HCT116 (cell line): ENCODE data around the gene ERICH6B. TPM values are rescaled to one million over a fixed set of nuclear protein-coding genes. Genes with fewer than 3 reads are reported as not detected.

Experiments
- ATAC-seq: fragments of 200-7000 bp; cut with Tn5 transposase; 2 replicates; pipeline ENCODE4 v1.9.1; 2020; ENCODE audit warnings: mild to moderate bottlenecking, moderate library complexity
- BruUV-seq: library from RNA; stranded (reverse); fragments of 400-500 nt; replicated peaks from 2 replicates; lab custom pipeline; 2021; lab: Mats Ljungman, UMichigan
- CTCF ChIA-PET: fragments of 300-600 bp; sonication (Branson Sonifier 250); formaldehyde crosslinking; loops from one replicate; lab custom pipeline; 2021; ENCODE audit warnings: antibody characterized with exemption; lab: Charles Lee
- POLR2A ChIA-PET: fragments of 300-600, 350-600 bp; sonication (Branson Sonifier 250); formaldehyde crosslinking; loops from one replicate; lab custom pipeline; 2021; ENCODE audit warnings: antibody characterized with exemption; lab: Charles Lee
- RAD21 ChIA-PET, 2 experiments: fragments of 300-600 bp; sonication (Branson Sonifier 250); formaldehyde crosslinking; loops; one replicate each; lab custom pipeline; 2023; ENCODE audit warnings: low total read pairs in 2 of 2; ENCODE audit not compliant: uncharacterized antibody in 2 of 2, unreplicated experiment in 2 of 2, low non-redundant PET in 1 of 2; lab: Charles Lee
- DNase-seq: peaks from one replicate; pipeline ENCODE4 v3.0.0-alpha.2; 2010; ENCODE audit warnings: low read depth, low spot score
- H2AFZ ChIP-seq: fragments of 200-600 bp; shearing (Covaris generic), sonication (generic); 2 replicates; pipeline ENCODE4 v1.6.1; 2017; ENCODE audit warnings: low read depth, mixed run types, mixed read lengths, antibody characterized with exemption, low read length; ENCODE audit not compliant: poor library complexity, severe bottlenecking
- H3K27ac ChIP-seq: 2 replicates; pipeline ENCODE4 v1.5.1; 2012; ENCODE audit warnings: low read depth, low read length
- H3K27me3 ChIP-seq: fragments of 200-600 bp; sonication (generic); 2 replicates; pipeline ENCODE4 v1.6.1; 2016; ENCODE audit warnings: mixed run types, low read length, mixed read lengths; ENCODE audit not compliant: insufficient read depth
- H3K36me3 ChIP-seq, 2 experiments: fragments of 200-500 bp in 1 of 2; fragments of 200-600 bp in 1 of 2; sonication (Bioruptor generic) in 1 of 2; sonication (generic) in 1 of 2; 2 replicates each; pipeline versions ENCODE4 v1.5.1 to v1.6.1; 2014 to 2016; ENCODE audit warnings: low read length in 2 of 2, inconsistent platforms in 1 of 2, mixed read lengths in 1 of 2, mixed run types in 1 of 2; ENCODE audit not compliant: insufficient read depth in 2 of 2, control insufficient read depth in 1 of 2
- H3K4me1 ChIP-seq, 2 experiments: fragments of 200-600 bp in 1 of 2; sonication (generic) in 1 of 2; 2 replicates each; pipeline versions ENCODE4 v1.5.1 to v1.6.1; 2012 to 2017; ENCODE audit warnings: low read length in 2 of 2, inconsistent platforms in 1 of 2, mild to moderate bottlenecking in 1 of 2, mixed read lengths in 1 of 2, mixed run types in 1 of 2, moderate library complexity in 1 of 2; ENCODE audit not compliant: insufficient read depth in 2 of 2, control insufficient read depth in 1 of 2
- H3K4me2 ChIP-seq: fragments of 200-600 bp; sonication (generic); 2 replicates; pipeline ENCODE4 v1.6.1; 2017; ENCODE audit warnings: mixed run types, low read length, mixed read lengths
- H3K4me3 ChIP-seq, 2 experiments: fragments of 200-600 bp in 1 of 2; sonication (generic) in 1 of 2; replicated peaks in 1 of 2; 2 replicates each; pipeline ENCODE4 v1.5.1; 2011 to 2016; ENCODE audit warnings: low read length in 2 of 2, control low read depth in 1 of 2, low read depth in 1 of 2, mild to moderate bottlenecking in 1 of 2, mixed read lengths in 1 of 2, mixed run types in 1 of 2
- H3K79me2 ChIP-seq: fragments of 200-600 bp; sonication (generic); 2 replicates; pipeline ENCODE4 v1.6.1; 2017; ENCODE audit warnings: mild to moderate bottlenecking, mixed run types, low read length, moderate library complexity, mixed read lengths; ENCODE audit not compliant: insufficient read depth
- H3K9ac ChIP-seq: fragments of 200-600 bp; sonication (generic); 2 replicates; pipeline ENCODE4 v1.6.1; 2016; ENCODE audit warnings: low read length, mixed read lengths
- H3K9me2 ChIP-seq: fragments of 200-600 bp; sonication (generic), shearing (Covaris generic); 2 replicates; pipeline ENCODE4 v1.6.1; 2017; ENCODE audit warnings: mixed run types, mild to moderate bottlenecking, moderate library complexity; ENCODE audit not compliant: insufficient read depth
- H3K9me3 ChIP-seq, 2 experiments: fragments of 200-500 bp in 1 of 2; fragments of 200-600 bp in 1 of 2; sonication (Bioruptor generic) in 1 of 2; sonication (generic) in 1 of 2; 2 replicates each; pipeline ENCODE4 v1.6.1; 2014 to 2017; ENCODE audit warnings: low read length in 2 of 2, mixed read lengths in 2 of 2, inconsistent platforms in 1 of 2, low read depth in 1 of 2, mild to moderate bottlenecking in 1 of 2, mixed run types in 1 of 2, moderate library complexity in 1 of 2; ENCODE audit not compliant: control insufficient read depth in 1 of 2, insufficient read depth in 1 of 2
- H4K20me1 ChIP-seq: fragments of 200-600 bp; sonication (generic), shearing (Covaris generic); 2 replicates; pipeline ENCODE4 v1.6.1; 2017; ENCODE audit warnings: mixed run types, mild to moderate bottlenecking, moderate library complexity; ENCODE audit not compliant: insufficient read depth
- CBX3 ChIP-seq: IDR thresholded peaks from 2 replicates; pipeline ENCODE4 v1.6.1; 2012; ENCODE audit warnings: low read depth
- CEBPB ChIP-seq: IDR thresholded peaks from 2 replicates; pipeline ENCODE4 v1.6.1; 2012; ENCODE audit warnings: low read depth
- ELF1 ChIP-seq: IDR thresholded peaks from 2 replicates; pipeline ENCODE4 v1.6.1; 2012; ENCODE audit warnings: low read depth, borderline replicate concordance
- EZH2 ChIP-seq: fragments of 200-600 bp; sonication (generic); IDR thresholded peaks from 2 replicates; pipeline ENCODE4 v1.6.1; 2017; ENCODE audit warnings: antibody characterized with exemption, mixed run types
- MAX ChIP-seq: IDR thresholded peaks from 2 replicates; pipeline ENCODE4 v1.6.1; 2012
- POLR2A ChIP-seq: IDR thresholded peaks from 2 replicates; pipeline ENCODE4 v1.7.0; 2011; ENCODE audit warnings: borderline replicate concordance; ENCODE audit not compliant: insufficient read depth, insufficient read length; ENCODE audit errors: extremely low read depth
- ZFX ChIP-seq: fragments of 450-650 bp; IDR thresholded peaks from 2 replicates; pipeline ENCODE4 v1.6.1; 2017
- intact Hi-C: fragments of 100-400 bp; cut with micrococcal nuclease; formaldehyde crosslinking; loops from 2 replicates; pipeline ENCODE4 v1.10.0; 2022
- total RNA-seq: library from RNA; stranded (reverse); gene quantifications from one replicate; pipeline ENCODE4 v1.2.1, GENCODE V29; 2021; ENCODE audit not compliant: unreplicated experiment

The ERICH6B gene
- total RNA-seq, 1 experiment from 2014 or later: not detected

DNA sequence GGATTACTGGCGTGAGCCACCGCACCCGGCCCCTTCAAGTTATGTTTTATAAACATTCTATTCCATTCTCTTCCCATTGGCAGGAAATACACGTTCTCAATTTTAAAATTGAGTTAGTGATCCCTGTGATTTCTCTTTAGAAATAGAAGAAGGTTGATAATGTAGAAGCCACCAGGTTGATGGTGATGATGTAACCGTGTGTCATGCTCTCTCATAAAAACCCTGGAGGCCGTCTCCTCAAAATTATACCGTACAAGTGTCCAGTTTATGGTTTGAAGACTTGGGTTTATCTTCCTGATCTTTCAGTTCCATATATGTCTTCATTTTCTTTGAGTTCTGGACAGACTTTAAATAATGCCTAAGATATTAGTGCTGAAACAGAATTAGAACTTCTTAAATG is 118.6 kb downstream of the ERICH6B start:
- RAD21 ChIA-PET: no interaction called here
- POLR2A ChIA-PET: no interaction called here
- H3K27me3 ChIP-seq: no peaks in the 10 kb centered on the region
- H3K4me1 ChIP-seq: peaks cover 11 to 12% of the 10 kb centered on the region in 2 experiments
- no peaks in the 10 kb centered on the region for H3K9me2 ChIP-seq
- CTCF ChIA-PET: no interaction called here
- H3K79me2 ChIP-seq: no peaks in the 10 kb centered on the region
- no peak overlapping the region for H2AFZ ChIP-seq
- H3K9me3 ChIP-seq: no peaks in the 10 kb centered on the region
- no peak overlapping the region for H3K27ac ChIP-seq
- H3K4me3 ChIP-seq: no peak overlapping the region
- intact Hi-C loops: loop anchor here (10.0 kb wide), 1 partner anchor 122 kb away; no protein-coding TSS in a partner anchor
- no peaks in the 10 kb centered on the region for H4K20me1 ChIP-seq
- BruUV-seq: no TSS peak
- peaks cover 11 to 12% of the 10 kb centered on the region in 2 experiments for H3K36me3 ChIP-seq
- no peak for DNase-seq
- H3K9ac ChIP-seq: no peak overlapping the region
- no peak for ATAC-seq
- no peak overlapping the region for H3K4me2 ChIP-seq
- TF ChIP-seq CBX3 (no peak), MAX (no peak), ZFX (no peak), EZH2 (no peak), CEBPB (no peak)

DNA sequence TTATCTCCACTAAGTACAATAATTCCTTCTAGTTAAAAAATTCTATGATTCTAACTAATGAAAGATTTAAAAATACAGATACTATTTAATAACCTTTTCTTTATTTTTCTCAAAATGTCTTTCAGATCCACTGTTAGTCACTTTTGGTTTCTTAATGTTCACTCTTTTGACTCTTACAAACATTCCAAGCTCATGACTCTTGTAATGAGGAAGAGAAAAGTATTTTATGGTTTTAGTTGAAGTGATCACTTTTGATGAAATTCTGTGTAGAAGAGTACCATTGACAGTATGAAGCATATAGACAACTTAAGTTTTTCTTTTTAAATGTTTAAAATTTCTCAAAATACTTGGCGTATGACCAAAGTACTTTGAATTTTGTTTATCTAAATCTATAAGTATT is 123.0 kb downstream of the ERICH6B start:
- no peaks in the 10 kb centered on the region for H3K4me1 ChIP-seq
- no peaks in the 10 kb centered on the region for H3K9me3 ChIP-seq
- H3K27me3 ChIP-seq: no peaks in the 10 kb centered on the region
- ChIA-PET RAD21 (no interaction called here), POLR2A (no interaction called here), CTCF (interaction anchor here (0.5 kb wide), 1 partner anchor 33 kb away, joined by 3 read pairs; no protein-coding TSS in a partner anchor)
- DNase-seq (no peak), ATAC-seq (no peak)
- H3K36me3 ChIP-seq: peaks cover 7 to 19% of the 10 kb centered on the region in 2 experiments
- H2AFZ ChIP-seq: no peak overlapping the region
- no peak overlapping the region for H3K4me3 ChIP-seq
- no peaks in the 10 kb centered on the region for H3K9me2 ChIP-seq
- no peak overlapping the region for H3K4me2 ChIP-seq
- H4K20me1 ChIP-seq: no peaks in the 10 kb centered on the region; the same call in 1 of the 2 replicates
- H3K27ac ChIP-seq: no peak overlapping the region
- no TSS peak for BruUV-seq
- TF ChIP-seq ELF1: no peak
- no peak for TF ChIP-seq MAX
- TF ChIP-seq POLR2A: no peak
- no peak overlapping the region for H3K9ac ChIP-seq
- intact Hi-C loops: loop anchor here (10.0 kb wide), 1 partner anchor 118 kb away; no protein-coding TSS in a partner anchor
- H3K79me2 ChIP-seq: no peaks in the 10 kb centered on the region

Other genes starting within 250 kb of the ERICH6B start
- gene SLC25A30, start 197.4 kb downstream of the ERICH6B start, total RNA-seq: 29.2 TPM
- 17.6 TPM for gene COG3, start 150.8 kb downstream of the ERICH6B start, total RNA-seq
- gene CBY2, start 86.6 kb upstream of the ERICH6B start, total RNA-seq: not detected
- gene SIAH3, start 236.0 kb upstream of the ERICH6B start, total RNA-seq: not detected